ENCODE measurements around the gene PAPOLG.

DNA sequence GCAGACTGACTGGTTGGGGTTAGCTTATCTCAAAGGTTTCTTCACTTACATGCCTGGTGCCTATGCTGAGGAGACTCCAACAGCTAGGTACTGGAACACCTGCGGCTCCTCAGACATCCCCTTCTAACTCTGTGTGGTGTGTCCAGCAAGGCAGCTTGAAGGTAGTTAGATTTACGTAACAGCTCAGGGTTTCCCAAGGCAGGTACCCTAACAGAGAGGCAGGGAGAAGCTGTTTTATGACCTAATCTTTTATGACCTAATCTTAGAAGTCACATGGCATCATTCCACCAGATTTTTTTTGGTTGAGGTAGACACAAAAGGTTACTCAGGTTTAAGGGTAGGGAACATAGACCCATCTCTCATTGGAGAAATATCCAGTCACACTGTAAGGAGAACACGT is 17.4 kb upstream of the PAPOLG start:
- TF ChIP-seq EZH2 (IDR thresholded peaks at IDR 0.05; ENCODE audit: borderline replicate concordance, insufficient read depth, low read depth, low read length, poor library complexity, severe bottlenecking), result no peak
- TF ChIP-seq, protein P1, sequence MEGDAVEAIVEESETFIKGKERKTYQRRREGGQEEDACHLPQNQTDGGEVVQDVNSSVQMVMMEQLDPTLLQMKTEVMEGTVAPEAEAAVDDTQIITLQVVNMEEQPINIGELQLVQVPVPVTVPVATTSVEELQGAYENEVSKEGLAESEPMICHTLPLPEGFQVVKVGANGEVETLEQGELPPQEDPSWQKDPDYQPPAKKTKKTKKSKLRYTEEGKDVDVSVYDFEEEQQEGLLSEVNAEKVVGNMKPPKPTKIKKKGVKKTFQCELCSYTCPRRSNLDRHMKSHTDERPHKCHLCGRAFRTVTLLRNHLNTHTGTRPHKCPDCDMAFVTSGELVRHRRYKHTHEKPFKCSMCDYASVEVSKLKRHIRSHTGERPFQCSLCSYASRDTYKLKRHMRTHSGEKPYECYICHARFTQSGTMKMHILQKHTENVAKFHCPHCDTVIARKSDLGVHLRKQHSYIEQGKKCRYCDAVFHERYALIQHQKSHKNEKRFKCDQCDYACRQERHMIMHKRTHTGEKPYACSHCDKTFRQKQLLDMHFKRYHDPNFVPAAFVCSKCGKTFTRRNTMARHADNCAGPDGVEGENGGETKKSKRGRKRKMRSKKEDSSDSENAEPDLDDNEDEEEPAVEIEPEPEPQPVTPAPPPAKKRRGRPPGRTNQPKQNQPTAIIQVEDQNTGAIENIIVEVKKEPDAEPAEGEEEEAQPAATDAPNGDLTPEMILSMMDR (IDR thresholded peaks at IDR 0.05), result no peak

Measured in B cell (primary cell).